PC-9 (cell line): ENCODE results near the gene SAPCD1. TPM values are rescaled to one million over a fixed set of nuclear protein-coding genes. Genes with fewer than 3 reads are reported as not detected.

Source experiments
- BruUV-seq: library from RNA; stranded (reverse); fragments of 400-500 nt; replicated peaks from 2 replicates; lab custom pipeline; 2021; lab: Mats Ljungman, UMichigan
- CTCF ChIA-PET: fragments of 300-600 bp; sonication (Branson Sonifier 250); formaldehyde crosslinking; loops from one replicate; lab custom pipeline; 2022; ENCODE audit warnings: antibody characterized with exemption; lab: Charles Lee
- POLR2A ChIA-PET: fragments of 300-600 bp; sonication (Branson Sonifier 250); formaldehyde crosslinking; loops from one replicate; lab custom pipeline; 2022; ENCODE audit warnings: antibody characterized with exemption; ENCODE audit not compliant: unreplicated experiment; lab: Charles Lee
- DNase-seq, 2 experiments: peaks; one replicate each; pipeline versions ENCODE4 v3.0.0 to v3.0.0-alpha.2; 2015 to 2022; ENCODE audit warnings: mixed read lengths in 1 of 2
- H2AFZ ChIP-seq: fragments of 200-600 bp; sonication (generic); 2 replicates; pipeline ENCODE4 v1.8.1; 2017; ENCODE audit warnings: antibody characterized with exemption
- H3F3A ChIP-seq: fragments of 200-600 bp; sonication (generic); 2 replicates; pipeline ENCODE4 v1.8.1; 2017; ENCODE audit warnings: antibody characterized with exemption, mild to moderate bottlenecking, low read depth; ENCODE audit not compliant: insufficient read depth
- H3K27ac ChIP-seq: fragments of 200-600 bp; sonication (generic); 2 replicates; pipeline ENCODE4 v1.6.1; 2016; ENCODE audit warnings: mixed run types
- H3K27me3 ChIP-seq: fragments of 200-600 bp; sonication (generic); 2 replicates; pipeline ENCODE4 v1.6.1; 2016; ENCODE audit warnings: low read depth, mixed run types; ENCODE audit not compliant: insufficient read depth
- H3K36me3 ChIP-seq: fragments of 200-600 bp; sonication (generic); 2 replicates; pipeline ENCODE4 v1.6.1; 2016; ENCODE audit warnings: low read depth, mixed run types
- H3K4me1 ChIP-seq: fragments of 200-600 bp; sonication (generic); replicated peaks from 2 replicates; pipeline ENCODE4 v1.6.1; 2016; ENCODE audit warnings: mixed run types; ENCODE audit not compliant: insufficient read depth
- H3K4me2 ChIP-seq: fragments of 200-600 bp; sonication (generic); 2 replicates; pipeline ENCODE4 v1.6.1; 2017; ENCODE audit warnings: mixed run types
- H3K4me3 ChIP-seq: fragments of 200-600 bp; sonication (generic); 2 replicates; pipeline ENCODE4 v1.6.1; 2016; ENCODE audit warnings: mixed run types
- H3K79me2 ChIP-seq: fragments of 200-600 bp; sonication (generic); 2 replicates; pipeline ENCODE4 v1.6.1; 2017; ENCODE audit warnings: low read depth, mixed run types
- H3K9me2 ChIP-seq: fragments of 200-600 bp; sonication (generic); 2 replicates; pipeline ENCODE4 v1.8.1; 2017; ENCODE audit warnings: mild to moderate bottlenecking; ENCODE audit not compliant: insufficient read depth
- H3K9me3 ChIP-seq: fragments of 200-600 bp; sonication (generic); 2 replicates; pipeline ENCODE4 v1.8.1; 2016; ENCODE audit warnings: low read depth; ENCODE audit not compliant: insufficient read depth
- H4K20me1 ChIP-seq: fragments of 200-600 bp; sonication (generic); 2 replicates; pipeline ENCODE4 v1.8.1; 2017; ENCODE audit not compliant: insufficient read depth
- EZH2 ChIP-seq: fragments of 200-600 bp; sonication (generic); IDR thresholded peaks from 2 replicates; pipeline ENCODE4 v1.8.0; 2017; ENCODE audit warnings: antibody characterized with exemption, low read depth
- intact Hi-C: fragments of 100-400 bp; cut with micrococcal nuclease; formaldehyde crosslinking; loops from one replicate; pipeline ENCODE4 v1.10.0; 2022; ENCODE audit not compliant: unreplicated experiment
- total RNA-seq: library from RNA; stranded (reverse); gene quantifications from 2 replicates; pipeline ENCODE4 v1.2.3, GENCODE V29; 2021
- TF ChIP-seq, protein P1 (sequence below): fragments of 200-600 bp; sonication (generic); conservative IDR thresholded peaks from 2 replicates; pipeline ENCODE4 v1.6.1; 2017; ENCODE audit warnings: mixed run types, antibody characterized with exemption, mild to moderate bottlenecking, moderate library complexity

SAPCD1 gene
- total RNA-seq, 1 experiment from 2014 or later, result 11.1 TPM

- intact Hi-C loops, result no loop called here
- H3K9me2 ChIP-seq, result no peaks in the 10 kb centered on the region
- H3F3A ChIP-seq, result peaks cover 18% of the 10 kb centered on the region; the same call in 1 of the 2 replicates
- TF ChIP-seq, protein P1, sequence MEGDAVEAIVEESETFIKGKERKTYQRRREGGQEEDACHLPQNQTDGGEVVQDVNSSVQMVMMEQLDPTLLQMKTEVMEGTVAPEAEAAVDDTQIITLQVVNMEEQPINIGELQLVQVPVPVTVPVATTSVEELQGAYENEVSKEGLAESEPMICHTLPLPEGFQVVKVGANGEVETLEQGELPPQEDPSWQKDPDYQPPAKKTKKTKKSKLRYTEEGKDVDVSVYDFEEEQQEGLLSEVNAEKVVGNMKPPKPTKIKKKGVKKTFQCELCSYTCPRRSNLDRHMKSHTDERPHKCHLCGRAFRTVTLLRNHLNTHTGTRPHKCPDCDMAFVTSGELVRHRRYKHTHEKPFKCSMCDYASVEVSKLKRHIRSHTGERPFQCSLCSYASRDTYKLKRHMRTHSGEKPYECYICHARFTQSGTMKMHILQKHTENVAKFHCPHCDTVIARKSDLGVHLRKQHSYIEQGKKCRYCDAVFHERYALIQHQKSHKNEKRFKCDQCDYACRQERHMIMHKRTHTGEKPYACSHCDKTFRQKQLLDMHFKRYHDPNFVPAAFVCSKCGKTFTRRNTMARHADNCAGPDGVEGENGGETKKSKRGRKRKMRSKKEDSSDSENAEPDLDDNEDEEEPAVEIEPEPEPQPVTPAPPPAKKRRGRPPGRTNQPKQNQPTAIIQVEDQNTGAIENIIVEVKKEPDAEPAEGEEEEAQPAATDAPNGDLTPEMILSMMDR, result no peak
- no peak for TF ChIP-seq EZH2
- no peaks in the 10 kb centered on the region for H3K36me3 ChIP-seq
- H4K20me1 ChIP-seq, result no peaks in the 10 kb centered on the region
- ChIA-PET CTCF (no interaction called here), POLR2A (interaction anchor here (0.6 to 0.7 kb wide), 2 partner anchors 9 to 128 kb away, joined by 11 to 33 read pairs; no protein-coding TSS in a partner anchor)
- DNase-seq, result no peak
- no peaks in the 10 kb centered on the region for H3K27me3 ChIP-seq
- H3K9me3 ChIP-seq, result no peaks in the 10 kb centered on the region
- H3K4me2 ChIP-seq, result no peak within 1 kb of the TSS
- no peak within 1 kb of the TSS for H3K27ac ChIP-seq
- no peaks in the 10 kb centered on the region for H3K79me2 ChIP-seq
- peak within 1 kb of the TSS; percentile 68; the same call in 1 of the 2 replicates for H2AFZ ChIP-seq
- H3K4me3 ChIP-seq, result no peak within 1 kb of the TSS
- H3K4me1 ChIP-seq, result peaks cover 32% of the 10 kb centered on the region
- no TSS peak for BruUV-seq
These were observed 47.2 kb upstream of the SAPCD1 start, which contains the start of gene LY6G6D for GRCh38 chr6:31715022-31715958. TSS of gene LY6G6D (plus strand) at chr6:31715348. CDS start at chr6:31715356, 8 bp downstream.

DNA sequence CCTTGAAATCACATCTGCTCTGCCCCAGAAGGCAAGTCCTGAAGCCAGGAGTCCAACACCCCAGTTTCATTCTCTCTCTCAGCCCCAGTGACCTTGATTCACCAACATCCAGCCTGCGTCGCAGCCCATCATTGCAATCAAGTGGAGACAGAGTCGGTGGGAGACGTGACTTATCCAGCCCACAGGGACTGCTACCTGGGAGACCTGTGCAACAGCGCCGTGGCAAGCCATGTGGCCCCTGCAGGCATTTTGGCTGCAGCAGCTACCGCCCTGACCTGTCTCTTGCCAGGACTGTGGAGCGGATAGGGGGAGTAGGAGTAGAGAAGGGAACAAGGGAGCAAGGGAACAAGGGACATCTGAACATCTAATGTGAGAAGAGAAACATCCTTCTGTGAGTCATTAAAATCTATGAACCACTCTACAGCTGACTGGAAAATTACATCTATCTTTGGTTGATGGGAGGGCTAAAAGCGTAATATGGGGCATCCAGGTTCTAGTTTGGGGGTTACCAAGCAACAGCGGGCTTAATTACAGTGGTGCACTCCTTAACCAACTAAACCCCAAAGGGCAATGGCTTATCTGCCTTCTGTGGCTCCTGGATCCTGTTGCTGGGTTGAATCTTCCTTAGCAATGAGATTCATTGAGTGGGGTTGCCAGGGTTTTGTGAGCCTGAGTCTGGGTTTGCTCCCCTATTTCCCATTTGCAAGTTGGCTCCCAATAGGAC is 44.8 kb upstream of the SAPCD1 start:
- Histone ChIP-seq H3K36me3 (no peaks in the 10 kb centered on the region), H3K27ac (no peak overlapping the region), H3K27me3 (no peaks in the 10 kb centered on the region), H3K9me2 (no peaks in the 10 kb centered on the region), H3K9me3 (no peaks in the 10 kb centered on the region), H3K4me3 (no peak overlapping the region), H4K20me1 (no peaks in the 10 kb centered on the region), H3K4me1 (peaks cover 42% of the 10 kb centered on the region), H2AFZ (no peak overlapping the region), H3F3A (peaks cover 27% of the 10 kb centered on the region; the same call in 1 of the 2 replicates), H3K4me2 (peak overlapping the region; percentile 59), H3K79me2 (no peaks in the 10 kb centered on the region)
- intact Hi-C loops, result no loop called here
- BruUV-seq, result no TSS peak
- no peak for DNase-seq
- TF ChIP-seq, protein P1, result no peak
- TF ChIP-seq EZH2, result no peak
- ChIA-PET CTCF (no interaction called here), POLR2A (no interaction called here)

DNA sequence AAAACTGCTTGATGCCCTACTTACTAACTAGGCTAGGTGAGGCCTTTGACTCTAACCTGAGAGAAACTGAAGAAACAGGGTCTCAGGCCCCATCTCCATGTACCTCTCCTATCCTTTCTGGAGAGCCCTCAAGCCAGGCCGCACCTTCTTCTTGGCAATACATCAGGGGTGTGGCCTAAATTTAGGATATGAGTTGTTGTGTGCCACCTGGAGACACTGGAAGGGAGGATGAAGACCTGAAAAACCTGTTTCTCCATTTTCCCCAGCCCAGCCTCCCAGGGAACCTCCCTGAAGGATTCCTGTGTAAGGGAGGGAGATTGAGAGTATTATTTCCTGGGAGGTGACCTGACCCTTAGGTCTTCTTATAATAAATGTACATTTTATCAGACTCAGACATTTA is 44.2 kb upstream of the SAPCD1 start:
- Histone ChIP-seq H3K9me3 (no peaks in the 10 kb centered on the region), H3K4me2 (peak overlapping the region; percentile 59), H3K36me3 (no peaks in the 10 kb centered on the region), H3K4me3 (no peak overlapping the region), H3F3A (peaks cover 27% of the 10 kb centered on the region; the same call in 1 of the 2 replicates), H3K79me2 (no peaks in the 10 kb centered on the region), H3K27me3 (no peaks in the 10 kb centered on the region), H3K9me2 (no peaks in the 10 kb centered on the region), H3K4me1 (peaks cover 42% of the 10 kb centered on the region), H3K27ac (no peak overlapping the region; the same call in 1 of the 2 replicates), H4K20me1 (no peaks in the 10 kb centered on the region), H2AFZ (no peak overlapping the region)
- peak; percentile 77 to 91 for DNase-seq
- POLR2A ChIA-PET, result no interaction called here
- TF ChIP-seq, protein P1, result no peak
- TF ChIP-seq EZH2, result no peak
- CTCF ChIA-PET, result interaction anchor here (0.5 kb wide), 1 partner anchor 53 kb away, joined by 14 read pairs; no protein-coding TSS in a partner anchor
- intact Hi-C loops, result no loop called here
- no TSS peak for BruUV-seq
